SK-N-MC (cell line): ENCODE data around the gene TSPAN16.

Experiments used
- EZH2 ChIP-seq: fragments of 200-600 bp; sonication (generic); IDR thresholded peaks from one replicate; pipeline ENCODE4 v1.6.1; 2017; ENCODE audit warnings: antibody characterized with exemption
- POLR2AphosphoS5 ChIP-seq: IDR thresholded peaks from 2 replicates; pipeline ENCODE4 v1.6.1; 2012; ENCODE audit warnings: mild to moderate bottlenecking, low read depth, low read length, borderline replicate concordance

GRCh38 chr19:11345122-11345803 lies 49.3 kb downstream of the TSPAN16 start:
- TF ChIP-seq EZH2 (no peak), POLR2AphosphoS5 (no peak)
